Activated effector memory CD4-positive, alpha-beta T cell treated with Interleukin-2 at 50 U/mL for 16 hours (primary cell): ENCODE results near the gene AGFG2.
"Not testable (repeated sequence)": the region's sequence is repeated elsewhere in the genome, so short reads cannot be mapped to it uniquely, and the experiment has no call there.

ENCODE experiments used
- DNase-seq: peaks from one replicate; pipeline ENCODE4 v3.0.0-alpha.2; 2020

The AGFG2 gene

DNA sequence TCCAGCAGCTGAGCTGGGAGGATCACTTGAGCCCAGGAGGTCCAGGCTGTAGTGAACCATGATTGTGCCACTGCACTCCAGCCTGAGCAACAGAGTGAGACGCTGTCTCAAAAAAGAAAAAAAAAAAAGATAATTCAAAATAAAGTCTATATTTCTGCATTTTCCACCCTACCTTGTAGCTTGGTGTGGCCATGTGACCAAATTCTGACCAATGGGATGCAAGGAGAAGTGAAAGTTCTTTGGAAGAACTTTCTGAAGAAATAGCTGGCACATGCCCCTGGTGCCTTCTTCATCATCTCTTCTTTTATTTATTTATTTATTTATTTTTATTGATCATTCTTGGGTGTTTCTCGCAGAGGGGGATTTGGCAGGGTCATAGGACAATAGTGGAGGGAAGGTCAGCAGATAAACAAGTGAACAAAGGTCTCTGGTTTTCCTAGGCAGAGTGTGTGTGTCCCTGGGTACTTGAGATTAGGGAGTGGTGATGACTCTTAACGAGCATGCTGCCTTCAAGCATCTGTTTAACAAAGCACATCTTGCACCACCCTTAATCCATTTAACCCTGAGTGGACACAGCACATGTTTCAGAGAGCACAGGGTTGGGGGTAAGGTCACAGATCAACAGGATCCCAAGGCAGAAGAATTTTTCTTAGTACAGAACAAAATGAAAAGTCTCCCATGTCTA is 17.0 kb upstream of the AGFG2 start:
- not testable (repeated sequence) for DNase-seq

DNA sequence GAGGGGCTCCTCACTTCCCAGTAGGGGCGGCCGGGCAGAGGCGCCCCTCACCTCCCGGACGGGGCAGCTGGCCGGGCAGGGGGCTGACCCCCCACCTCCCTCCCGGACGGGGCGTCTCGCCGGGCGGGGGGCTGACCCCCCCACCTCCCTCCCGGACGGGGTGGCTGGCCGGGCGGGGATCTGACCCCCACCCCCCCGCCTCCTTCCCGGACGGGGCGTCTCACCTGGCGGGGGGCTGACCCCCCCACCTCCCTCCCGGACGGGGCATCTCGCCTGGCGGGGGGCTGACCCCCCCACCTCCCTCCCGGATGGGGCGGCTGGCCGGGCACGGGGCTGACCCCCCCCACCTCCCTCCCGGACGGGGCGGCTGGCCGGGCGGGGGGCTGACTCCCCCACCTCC is 15.8 kb upstream of the AGFG2 start:
- DNase-seq: not testable (repeated sequence)

DNA sequence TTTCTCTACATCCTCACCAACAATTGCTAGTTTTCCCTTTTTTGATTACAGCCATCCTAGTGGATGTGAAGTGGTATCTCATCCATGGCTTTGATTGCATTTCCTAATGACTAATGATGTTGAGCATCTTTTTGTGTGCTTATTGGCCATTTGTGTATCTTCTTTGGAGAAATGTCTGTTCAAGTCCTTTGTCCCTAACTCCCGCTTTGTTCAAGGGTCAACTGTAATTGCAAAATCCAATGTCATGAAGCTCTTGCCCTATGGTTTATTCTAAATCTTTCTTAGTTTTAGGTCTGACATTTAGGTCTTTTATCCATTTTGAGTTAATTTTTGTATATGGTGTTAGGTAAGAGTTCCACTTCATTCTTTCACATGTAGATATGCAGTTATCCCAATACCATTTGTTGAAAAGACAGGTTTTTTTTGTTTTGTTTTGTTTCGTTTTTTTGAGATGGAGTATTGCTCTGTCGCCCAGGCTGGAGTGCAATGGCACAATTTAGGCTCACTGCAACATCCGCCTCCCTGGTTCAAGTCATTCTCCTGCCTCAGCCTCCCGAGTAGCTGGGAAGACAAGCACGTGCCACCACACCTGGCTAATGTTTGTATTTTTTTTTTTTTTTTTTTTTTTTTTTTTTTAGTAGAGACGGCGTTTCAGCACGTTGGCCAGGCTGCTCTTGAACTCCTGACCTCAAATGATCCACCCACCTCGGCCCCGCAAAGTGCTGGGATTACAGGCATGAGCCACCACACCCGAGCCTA is 10.7 kb upstream of the AGFG2 start:
- not testable (repeated sequence) for DNase-seq

DNA sequence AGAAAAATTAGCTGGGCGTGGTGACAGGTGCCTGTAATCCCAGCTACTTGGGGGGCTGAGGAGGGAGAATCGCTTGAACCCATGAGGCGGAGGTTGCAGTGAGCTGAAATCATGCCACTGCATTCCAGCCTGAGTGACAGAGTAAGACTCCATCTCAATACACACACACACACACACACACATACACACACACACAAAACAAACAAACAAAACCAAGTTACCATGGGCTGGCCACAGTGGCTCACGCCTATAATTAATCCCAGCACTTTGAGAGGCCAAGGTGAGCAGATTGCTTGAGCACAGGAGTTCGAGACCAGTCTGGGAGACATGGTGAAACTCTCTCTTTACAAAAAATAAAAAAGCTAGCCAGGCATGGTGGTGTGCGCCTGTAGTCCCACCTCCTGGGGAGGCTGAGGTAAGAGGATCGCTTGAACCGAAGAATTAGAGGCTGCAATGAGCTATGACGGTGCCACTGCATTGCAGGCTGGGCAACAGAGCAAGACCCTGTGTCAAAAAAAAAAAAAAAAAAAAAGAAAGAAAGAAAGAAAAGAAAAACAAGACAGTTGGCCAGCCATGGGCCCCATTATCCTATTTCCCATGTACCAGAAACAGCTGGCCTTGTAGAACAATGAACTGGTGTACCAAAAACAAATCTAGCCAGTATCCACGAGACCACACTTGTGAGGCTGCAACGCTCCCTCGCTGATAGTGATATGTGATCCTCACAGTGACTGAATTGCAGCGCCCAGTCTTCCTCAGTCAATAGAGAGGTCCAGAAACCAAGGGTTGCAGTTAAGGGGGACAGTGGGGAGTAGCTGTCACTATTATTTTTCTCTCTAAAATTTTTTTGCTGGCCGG is 6.6 kb upstream of the AGFG2 start:
- no peak for DNase-seq

DNA sequence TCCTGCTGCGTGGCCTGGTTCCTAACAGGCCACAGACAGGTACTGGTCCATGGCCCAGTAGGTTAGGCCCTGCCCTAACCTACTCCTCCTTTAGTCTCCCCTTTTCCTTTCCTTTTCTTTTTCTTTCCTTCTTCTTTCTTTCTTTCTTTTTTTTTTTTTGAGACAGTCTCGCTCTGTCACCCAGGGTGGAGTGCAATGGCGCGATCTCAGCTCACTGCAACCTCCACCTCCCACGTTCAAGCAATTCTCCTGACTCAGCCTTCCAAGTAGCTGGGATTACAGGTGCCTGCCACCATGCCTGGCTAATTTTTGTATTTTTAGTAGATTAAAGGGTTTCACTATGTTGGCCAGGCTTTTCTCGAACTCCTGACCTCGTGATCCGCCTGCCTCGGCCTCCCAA is 3.0 kb upstream of the AGFG2 start:
- DNase-seq: not testable (repeated sequence)

DNA sequence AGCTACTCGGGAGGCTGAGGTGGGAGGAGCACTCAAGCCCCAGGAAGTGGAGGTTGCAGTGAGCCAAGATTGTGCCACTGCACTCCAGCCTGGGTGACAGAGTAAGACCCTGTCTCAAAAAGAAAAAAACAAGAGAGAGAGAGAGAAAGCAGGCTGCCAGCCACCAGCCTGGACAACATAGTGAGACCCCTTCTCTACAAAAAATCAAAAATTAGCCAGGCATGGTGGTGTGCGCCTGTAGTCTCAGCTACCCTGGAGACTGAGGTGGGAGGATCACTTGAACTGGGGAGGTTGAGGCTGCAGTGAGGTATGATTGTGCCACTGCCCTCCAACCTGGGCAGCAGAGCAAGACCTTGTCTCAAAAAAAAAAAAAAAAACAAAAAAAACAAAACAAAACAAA is 2.3 kb upstream of the AGFG2 start:
- DNase-seq: not testable (repeated sequence)

DNA sequence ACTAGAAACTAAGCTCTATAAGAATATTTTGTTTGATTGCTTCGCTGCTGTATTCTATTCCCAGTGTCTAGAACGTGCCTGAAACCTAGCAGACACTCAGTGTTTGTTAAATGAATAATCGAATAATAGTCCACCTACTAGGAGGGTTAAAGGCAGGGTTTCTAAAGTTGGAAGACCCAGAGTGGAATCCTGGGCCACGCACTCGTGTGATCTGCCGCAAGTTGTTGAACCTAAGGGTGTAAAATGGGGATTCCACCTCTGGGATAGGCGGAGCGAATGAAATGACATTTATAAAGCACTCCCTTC is 702 bp upstream of the AGFG2 start:
- DNase-seq: no peak

DNA sequence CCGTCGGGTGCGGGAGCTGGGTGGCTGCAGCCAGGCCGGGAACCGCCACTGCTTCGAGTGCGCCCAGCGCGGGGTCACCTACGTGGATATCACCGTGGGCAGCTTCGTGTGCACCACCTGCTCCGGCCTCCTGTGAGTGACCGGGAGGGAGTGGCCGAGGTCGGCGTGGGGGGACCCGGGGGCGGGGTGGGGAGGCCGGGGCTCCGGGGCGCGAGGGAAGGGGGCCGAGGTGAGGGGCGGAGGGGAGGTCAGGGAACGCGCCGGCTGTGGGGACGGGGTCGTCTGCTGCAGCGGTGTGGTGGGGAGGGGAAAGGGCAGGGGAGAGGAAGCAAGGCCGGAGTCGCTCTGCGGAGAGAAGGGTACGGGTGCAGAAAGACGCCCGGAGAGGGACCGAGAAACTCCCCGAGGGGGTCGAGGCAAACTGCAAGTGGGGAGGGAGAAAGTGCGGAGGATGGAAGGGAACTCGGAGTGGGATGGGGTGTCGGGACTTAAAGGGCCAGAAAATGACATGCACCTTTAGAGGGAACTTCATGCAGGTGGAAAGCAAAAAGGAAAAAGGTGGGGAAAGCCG is 518 bp downstream of the AGFG2 start:
- no peak for DNase-seq

DNA sequence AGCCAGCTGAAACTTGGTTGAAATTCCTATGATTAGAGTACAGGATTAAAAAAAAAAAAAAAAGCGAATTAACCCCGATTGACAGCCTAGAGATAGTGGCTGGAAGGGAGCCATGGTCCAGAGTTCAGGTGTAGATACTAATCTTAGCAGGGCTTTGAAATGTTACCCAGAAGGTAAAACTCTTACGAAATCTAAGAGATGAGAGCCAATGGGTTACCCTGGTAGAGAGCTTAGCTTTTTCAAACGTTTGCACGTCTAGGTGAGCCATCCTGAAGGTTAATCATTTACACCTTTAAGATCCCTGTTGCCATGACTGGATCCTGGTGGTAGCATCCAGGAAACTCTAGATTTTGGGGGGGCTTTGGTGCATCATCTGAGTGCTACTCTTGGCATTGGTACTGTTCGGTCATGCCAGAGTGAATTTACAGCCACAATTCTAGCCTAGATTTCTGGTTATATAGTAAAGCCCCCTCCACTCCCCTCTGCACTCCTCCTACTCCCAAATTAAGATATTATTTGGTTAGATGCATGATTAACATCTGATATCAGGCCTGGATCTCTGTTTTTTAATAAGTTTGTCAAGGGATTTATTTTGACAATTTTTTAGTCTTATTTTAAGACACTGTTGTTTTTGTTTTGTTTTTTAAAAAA is 1.2 kb downstream of the AGFG2 start:
- no peak for DNase-seq

DNA sequence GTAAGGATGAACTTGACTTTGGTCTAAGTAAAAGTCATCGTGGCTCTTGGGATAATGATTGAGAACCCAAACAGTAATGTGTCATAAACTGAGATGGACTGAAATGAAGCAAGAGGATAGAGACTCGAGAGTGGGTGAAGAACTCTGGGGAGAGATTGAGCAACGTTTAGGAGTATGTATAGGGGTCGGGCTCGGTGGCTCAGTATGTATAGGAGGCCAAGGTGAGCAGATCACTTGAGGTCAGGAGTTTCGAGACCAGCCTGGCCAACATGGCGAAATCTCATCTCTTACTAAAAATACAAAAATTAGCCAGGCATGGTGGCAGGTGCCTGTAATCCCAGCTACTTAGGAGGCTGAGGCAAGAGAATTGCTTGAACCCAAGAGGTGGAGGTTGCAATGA is 2.3 kb downstream of the AGFG2 start:
- not testable (repeated sequence) for DNase-seq

DNA sequence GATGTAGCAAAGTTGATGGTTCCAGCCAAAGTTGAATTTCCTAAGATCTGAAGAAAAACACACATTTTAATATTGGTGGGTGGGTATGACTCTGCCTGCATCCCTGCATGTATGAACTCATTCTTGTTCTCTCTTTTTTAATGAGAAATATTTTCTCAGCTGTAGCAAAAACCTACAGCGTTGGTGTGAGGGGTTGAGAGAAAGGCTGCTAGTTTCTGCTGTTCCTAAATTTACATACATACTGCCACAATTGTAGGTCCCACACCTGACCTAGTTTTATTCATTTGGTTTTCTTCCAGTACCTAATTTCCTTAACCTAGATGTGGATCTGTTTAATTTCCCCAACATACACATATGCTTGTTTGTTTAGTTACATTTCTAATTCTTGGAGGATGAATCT is 4.6 kb downstream of the AGFG2 start:
- no peak for DNase-seq

DNA sequence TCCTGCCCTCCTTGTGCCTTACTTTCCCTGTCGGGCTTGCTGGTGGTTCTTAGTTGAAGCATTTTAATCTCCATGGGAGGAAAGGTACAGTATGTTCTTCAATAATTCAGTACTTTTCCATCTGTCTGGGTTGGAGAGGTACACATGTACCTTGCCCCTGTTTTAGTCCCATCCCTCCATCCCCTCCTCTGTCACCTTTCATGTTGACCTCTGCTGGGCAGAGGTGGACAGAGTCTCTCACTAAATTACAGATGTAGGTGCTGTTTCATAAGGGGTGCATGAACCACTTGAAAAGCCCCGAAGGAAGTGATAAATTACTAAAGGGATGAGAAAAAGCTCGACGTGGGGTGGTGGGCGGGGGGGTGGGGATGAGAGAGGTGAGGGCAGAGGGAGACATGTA is 5.4 kb downstream of the AGFG2 start:
- no peak for DNase-seq

DNA sequence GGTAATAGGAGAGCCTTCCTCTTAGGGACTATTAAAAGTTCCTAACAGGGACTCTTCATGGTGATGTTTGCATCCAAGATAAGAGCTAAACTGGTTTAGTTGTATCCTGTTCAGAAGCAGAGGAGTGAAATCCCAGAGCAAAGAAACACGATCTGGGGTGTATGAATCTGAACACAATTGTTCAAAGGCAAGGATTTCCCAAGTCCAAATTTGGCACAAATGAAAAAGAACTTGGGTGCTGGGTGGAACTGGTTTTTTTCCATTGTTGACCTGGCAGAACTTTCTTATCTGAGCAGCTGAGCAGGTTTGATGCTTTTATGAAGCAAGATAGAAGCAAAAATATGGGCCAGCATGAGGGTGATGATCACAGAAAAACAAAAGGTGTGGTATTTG is 6.0 kb downstream of the AGFG2 start:
- DNase-seq: no peak

DNA sequence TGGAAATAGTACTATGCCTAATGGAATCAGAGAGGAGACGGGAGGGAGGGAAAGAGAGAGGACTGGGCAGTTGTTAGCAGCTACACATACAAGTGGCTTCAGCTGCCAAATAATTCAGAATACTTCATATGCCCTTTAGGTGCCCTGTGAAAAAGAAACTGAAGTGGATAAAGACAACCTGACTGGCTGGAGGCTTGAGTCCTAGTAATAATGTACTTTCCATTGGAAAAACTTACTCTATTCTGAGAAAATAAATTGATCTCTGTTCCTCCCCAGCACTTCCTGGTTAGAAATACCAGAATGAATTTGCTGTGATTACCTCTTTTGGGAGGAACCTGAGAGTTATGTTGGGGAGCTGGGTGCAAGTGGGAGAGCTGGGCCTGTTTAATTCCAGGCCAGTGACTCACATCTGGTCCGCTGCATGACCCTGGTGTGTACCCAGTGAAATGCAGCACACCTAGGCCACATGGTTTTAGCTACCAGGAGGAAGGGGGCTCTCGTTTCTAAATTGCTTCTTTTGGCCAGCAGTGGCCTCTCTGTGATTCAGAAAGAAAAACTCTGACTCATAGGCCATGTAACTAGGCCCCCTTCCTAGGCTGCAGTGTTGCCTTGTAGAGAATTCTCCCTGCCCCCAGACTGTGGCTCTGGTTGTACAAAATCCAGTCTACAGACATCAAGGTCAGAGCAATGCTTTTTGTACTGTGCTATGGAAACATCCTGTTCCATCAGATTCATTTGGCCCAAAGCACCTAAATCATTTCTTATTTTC is 6.5 kb downstream of the AGFG2 start:
- DNase-seq: no peak

DNA sequence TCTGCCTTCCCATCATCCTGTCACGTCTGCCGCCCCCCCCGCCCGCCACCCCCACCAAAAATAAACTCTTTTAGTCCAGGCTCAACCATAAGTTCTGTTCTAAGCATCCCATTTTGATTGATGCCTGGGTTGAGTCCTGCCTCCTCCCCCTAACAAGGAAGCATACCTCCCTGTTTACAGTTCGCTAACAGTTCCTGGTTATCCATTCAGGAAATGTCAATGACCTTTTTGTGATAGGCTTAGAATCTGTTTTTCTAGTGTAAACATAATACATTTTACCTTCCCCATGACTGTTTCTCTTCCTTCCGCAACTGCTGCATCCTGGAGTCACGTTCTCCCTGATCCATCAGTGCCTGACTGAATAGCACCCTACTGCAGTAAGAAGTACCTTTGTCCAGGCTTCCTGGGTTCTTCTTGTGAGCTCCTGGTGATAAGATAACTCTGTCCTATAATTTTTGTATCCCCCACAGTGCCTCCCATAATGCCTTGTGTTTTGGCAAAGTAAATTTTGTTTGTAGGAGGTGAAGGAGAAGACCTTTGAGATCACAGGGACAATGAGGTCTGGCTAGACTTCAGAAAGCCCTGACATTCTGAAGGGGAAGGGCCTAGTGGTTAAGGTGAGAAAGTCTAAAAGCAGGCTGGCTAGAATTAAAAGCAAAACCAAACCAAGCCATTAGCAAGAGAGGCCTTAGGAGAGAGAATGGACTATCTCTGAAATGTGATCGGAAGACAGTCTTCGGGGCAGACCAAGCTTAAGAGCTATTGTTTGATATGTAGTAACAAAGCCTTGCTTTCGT is 7.3 kb downstream of the AGFG2 start:
- DNase-seq: no peak

DNA sequence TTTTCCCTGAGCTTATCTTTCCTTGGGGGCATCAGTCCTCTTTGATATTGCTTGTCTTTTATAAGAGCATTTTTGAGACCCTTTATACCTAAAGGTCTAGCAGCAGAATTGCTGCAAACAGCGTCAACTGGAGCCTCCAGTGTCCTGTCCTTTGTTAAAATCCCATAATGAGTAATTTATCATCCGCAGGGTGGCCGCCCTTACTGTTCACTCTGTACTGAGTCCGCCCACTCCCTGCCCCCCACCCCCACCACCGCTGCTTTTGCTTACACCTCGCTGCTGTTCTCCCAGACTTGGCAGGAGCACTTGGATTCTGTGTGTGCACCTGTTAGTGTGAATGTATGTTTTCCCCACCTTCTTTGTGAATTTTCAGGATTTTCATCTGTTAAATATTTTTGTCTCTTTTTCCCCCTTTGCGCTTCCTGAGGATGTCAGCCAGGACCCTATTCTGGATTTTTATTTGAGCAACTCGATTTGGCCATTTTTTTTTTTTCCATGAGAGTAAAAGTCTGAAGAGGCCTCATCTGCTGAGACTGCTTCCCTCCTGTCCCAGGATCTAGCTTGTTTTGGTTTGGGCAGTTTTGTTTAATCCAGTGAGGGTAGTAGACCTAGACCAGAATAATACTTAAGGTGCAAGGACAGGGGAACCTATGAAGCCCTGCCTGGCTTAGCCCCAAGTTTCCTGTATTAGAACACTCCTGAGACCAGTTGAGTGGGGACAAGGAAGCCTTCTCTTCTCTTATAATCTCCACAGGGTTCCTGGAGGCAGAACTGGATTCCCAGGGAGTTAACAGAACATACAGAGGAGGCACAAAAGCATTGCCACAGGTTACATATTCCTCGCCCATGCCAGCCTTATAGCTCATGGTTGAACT is 8.2 kb downstream of the AGFG2 start:
- no peak for DNase-seq

DNA sequence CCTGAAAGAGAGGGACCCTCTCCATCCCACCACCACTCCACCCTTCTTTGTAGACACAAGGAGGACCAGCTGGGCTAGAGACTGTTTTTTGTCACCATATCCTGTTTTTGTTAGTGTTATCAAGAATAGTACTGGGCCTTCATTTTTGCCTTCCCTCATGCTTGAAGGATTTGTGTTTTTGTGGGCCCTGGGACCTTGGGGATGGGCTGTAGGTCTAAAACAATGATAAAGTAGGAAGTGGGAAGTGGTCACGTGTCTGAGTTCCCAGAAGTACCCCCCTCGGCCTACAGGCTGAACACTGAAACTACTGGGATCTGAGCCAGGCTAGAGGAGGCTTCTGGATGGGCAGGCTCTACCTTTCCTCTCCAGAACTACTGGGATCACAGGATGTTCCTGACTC is 8.9 kb downstream of the AGFG2 start:
- DNase-seq: no peak

DNA sequence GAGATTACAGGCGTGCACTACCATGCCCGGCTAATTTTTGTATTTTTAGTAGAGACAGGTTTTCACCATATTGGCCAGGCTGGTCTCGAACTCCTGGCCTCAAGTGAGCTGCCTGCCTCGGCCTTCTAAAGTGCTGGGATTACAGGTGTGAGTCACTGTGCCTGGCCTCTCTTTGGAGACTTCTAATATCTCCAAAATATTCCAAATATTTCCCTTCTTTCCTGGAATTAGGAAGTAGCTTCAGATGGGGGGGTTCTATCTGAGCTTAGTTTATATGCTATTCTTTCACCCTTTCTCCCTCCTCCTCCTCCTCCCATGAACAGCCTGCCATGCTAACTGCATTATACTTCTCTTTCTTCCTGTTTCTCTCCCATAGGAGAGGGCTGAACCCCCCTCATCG is 9.4 kb downstream of the AGFG2 start:
- not testable (repeated sequence) for DNase-seq

DNA sequence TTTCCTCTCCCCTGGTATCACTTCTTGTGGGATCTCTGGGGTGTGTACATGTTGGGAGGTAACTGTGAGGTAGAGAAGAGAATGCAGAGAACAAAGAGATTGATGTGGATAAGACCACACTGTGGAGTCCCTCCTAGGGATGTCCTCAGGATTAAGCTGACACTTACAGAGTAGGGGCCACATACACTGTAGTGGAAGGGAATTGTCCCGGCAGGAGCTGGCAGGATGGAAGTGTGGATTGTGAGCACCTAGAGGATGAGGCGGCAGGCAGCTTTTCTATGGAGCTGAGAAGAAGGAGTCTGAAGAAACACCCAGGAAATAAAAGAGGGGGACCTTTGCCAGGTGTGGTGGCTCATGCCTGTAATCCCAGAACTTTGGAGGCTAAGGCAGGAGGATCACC is 13.5 kb downstream of the AGFG2 start:
- DNase-seq: no peak

DNA sequence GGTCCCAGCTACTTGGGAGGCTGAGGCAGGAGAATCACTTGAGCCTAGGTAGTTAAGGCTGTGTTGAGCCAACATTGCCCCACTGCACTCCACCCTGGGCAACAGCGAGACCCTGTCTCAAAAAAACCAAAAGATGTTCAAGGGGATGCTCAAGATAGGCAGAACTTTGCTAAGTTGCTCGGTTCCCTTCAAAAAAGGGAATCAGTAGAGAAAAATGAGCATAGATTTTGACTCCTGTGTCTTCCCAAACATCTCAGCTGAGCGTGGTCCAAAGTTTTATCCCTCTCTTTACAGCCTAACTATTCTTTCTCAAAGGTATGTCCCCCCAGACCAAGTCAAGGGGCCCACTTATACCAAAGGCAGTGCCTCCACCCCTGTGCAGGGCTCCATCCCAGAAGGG is 14.0 kb downstream of the AGFG2 start:
- DNase-seq: no peak
